Uterus (tissue), 2 donors: Measurements from ENCODE around the gene CRY2.

ENCODE experiments used
- CTCF ChIP-seq, 4 experiments: fragments of 200-600 bp in 2 of 4; fragments of 450-650 bp in 2 of 4; sonication (generic) in 2 of 4; IDR thresholded peaks; one replicate each; pipeline ENCODE4 v1.5.1; 2016 to 2019; ENCODE audit warnings: antibody characterized with exemption in 4 of 4, mild to moderate bottlenecking in 2 of 4, moderate library complexity in 1 of 4
- POLR2A ChIP-seq, 2 donors: fragments of 450-650 bp; IDR thresholded peaks; one replicate each; pipeline ENCODE4 v1.6.1; 2016; ENCODE audit warnings: antibody characterized with exemption in 2 of 2, mild to moderate bottlenecking in 1 of 2, moderate library complexity in 1 of 2

GRCh38 chr11:45897556-45897955, 50.3 kb downstream of the CRY2 start:
- no peak for TF ChIP-seq CTCF (IDR thresholded peaks at IDR 0.05)
- TF ChIP-seq POLR2A (IDR thresholded peaks at IDR 0.05): no peak
